KOPT-K1 (cell line): Measurements from ENCODE around the gene LPAR1.

ENCODE experiments used
- H3K27ac ChIP-seq: fragments of 200-600 bp; sonication (generic); 2 replicates; pipeline ENCODE4 v1.5.1; 2016; ENCODE audit warnings: antibody characterized with exemption, mild to moderate bottlenecking, low read depth, low read length; ENCODE audit not compliant: poor library complexity, severe bottlenecking
- H3K36me3 ChIP-seq: fragments of 200-600 bp; sonication (generic); 2 replicates; pipeline ENCODE4 v1.5.1; 2017; ENCODE audit warnings: antibody characterized with exemption, mild to moderate bottlenecking, low read length, moderate library complexity; ENCODE audit not compliant: insufficient read depth
- H3K9me3 ChIP-seq: fragments of 200-600 bp; sonication (generic); 2 replicates; pipeline ENCODE4 v1.5.1; 2017; ENCODE audit warnings: antibody characterized with exemption, low read length, mild to moderate bottlenecking; ENCODE audit not compliant: insufficient read depth, poor library complexity, severe bottlenecking

Gene LPAR1, protein sequence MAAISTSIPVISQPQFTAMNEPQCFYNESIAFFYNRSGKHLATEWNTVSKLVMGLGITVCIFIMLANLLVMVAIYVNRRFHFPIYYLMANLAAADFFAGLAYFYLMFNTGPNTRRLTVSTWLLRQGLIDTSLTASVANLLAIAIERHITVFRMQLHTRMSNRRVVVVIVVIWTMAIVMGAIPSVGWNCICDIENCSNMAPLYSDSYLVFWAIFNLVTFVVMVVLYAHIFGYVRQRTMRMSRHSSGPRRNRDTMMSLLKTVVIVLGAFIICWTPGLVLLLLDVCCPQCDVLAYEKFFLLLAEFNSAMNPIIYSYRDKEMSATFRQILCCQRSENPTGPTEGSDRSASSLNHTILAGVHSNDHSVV

DNA sequence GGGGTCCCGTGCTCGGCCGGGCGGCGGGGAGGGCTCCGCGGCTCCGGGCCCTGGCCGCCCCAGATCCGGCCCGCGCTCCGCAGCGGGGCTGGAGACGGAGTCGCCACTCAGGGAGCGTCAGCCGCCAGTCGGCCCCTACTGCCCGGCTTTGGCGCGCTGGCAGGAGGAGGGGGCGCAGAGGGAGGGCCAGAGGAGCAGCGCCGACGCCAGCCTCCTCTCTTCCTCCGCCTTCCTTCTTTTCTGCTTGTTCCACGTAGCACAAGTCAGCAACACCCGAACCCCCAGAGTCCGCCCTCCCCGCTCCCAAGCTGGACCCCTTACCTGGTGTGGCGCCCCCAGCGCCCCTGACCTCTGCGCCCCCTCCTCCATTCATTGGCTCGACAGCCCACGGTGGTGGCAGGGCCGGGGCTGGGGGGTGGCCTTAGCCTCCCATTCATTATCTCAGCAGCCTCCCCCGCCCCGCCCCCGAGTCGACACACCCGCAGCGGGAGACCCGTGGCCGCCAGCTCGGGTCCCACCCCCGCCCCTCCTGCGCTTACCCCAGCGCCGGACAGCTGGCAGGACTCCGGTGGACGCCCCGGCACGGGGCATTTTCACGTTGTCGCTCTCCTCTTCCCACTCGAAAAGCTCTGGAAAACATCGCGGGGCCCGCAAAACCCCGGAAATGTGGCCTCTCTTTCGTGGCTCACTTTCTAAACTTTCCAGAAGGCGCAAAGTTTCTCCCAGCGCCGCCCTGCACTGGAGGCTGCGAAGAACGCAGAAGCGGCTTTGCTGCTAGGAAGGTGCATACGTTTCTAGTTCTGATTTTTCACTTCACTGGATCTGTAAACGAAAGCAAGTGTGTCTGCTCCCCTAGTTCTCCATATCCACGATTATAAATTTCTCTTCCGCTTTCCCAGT is at the start of gene LPAR1:
Gene LPAR1, minus strand, starts transcription at position 140 of the 900 bp plus-strand sequence. CDS start 66,353 bp downstream, outside the sequence.
- Histone ChIP-seq H3K27ac (no peak within 1 kb of the TSS), H3K36me3 (no peaks in the 10 kb centered on the region), H3K9me3 (no peaks in the 10 kb centered on the region)

DNA sequence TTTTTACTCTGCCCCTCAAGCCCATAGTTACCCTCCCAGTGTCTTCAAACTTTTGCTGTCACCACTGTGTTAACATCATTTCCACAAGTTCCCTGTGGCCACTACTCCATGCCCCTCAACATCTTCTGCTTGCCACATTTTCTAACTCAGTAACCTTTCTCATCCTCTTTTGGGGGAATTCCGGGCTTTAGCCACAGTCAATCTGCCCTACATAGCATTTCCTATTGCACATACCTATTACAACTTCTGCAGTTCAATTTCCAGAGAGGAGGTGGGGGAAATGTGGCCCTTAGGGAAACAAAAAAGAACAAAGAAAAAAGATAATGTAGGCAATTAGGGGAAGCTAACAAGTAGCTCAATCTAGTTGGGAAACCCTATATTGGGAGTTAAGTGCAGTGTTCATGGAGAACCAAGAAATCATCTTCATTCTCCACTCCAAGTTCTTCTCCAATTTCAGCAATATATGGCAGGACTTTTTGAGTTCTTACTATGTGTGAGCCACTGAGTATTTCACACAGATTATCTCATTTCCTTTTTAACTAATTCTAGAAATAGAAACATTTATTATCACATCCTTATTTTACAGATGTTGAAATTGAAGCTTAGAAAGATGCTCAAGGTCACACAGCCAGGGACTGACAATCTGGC is 40.2 kb upstream of the LPAR1 start:
- H3K27ac ChIP-seq = no peak overlapping the region
- H3K36me3 ChIP-seq = no peaks in the 10 kb centered on the region
- H3K9me3 ChIP-seq = no peaks in the 10 kb centered on the region

DNA sequence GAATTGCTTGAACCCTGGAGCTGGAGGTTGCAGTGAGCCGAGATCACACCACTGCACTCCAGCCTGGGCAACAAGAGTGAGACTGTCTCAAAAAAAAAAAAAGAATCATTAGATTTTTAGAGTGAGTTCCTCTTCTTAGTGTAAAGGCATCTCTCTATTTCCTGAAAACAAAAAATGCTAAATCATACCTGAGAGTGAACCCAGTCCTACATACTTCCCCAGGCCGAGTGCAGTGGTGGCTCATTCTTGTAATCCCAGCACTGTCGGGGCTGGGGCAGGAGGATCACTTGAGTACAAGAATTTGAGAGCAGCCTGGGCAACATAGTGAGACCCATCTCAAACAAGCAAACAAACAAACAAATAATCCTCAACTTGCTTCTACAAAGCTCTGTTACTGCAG is 38.2 kb upstream of the LPAR1 start:
- H3K27ac ChIP-seq = no peak overlapping the region
- no peaks in the 10 kb centered on the region for H3K9me3 ChIP-seq
- no peaks in the 10 kb centered on the region for H3K36me3 ChIP-seq

DNA sequence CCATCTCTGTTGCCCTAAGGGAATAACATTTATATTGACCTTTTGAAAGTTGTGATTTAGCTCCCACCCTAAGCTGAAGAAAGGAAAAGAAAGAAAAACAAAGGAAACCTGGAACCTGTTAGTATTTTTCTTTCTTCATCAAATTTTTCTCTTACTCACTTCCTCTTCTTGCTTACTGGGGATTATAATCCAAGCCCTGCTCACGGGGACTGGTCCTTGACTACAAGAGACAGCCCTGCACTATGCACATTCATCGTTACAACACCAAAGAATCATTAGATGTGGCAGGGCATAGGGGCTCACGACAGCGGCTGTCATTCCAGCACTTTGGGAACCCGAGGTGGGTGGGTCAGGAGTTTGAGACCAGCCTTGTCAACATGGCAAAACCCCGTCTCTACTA is 37.8 kb upstream of the LPAR1 start:
- no peak overlapping the region for H3K27ac ChIP-seq
- H3K36me3 ChIP-seq = no peaks in the 10 kb centered on the region
- no peaks in the 10 kb centered on the region for H3K9me3 ChIP-seq

DNA sequence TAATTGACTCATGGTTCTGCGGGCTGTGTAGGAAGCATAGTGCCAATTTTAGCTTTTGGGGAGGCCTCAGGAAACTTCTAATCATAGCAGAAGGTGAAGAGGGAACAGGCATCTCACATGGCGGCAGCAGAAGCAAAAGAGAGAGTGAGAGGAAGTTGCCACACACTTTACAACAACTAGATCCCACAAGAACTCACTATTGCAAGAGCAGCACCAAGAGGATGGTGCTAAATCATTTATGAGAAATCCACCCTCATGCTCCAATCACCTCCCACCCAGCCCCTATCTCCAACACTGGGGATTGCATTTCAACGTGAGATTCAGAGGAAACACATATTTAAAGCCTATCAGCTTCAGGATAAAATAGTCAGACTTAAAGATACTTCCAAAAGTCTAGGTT is 36.1 kb upstream of the LPAR1 start:
- Histone ChIP-seq H3K9me3 (no peaks in the 10 kb centered on the region), H3K36me3 (no peaks in the 10 kb centered on the region), H3K27ac (no peak overlapping the region)

DNA sequence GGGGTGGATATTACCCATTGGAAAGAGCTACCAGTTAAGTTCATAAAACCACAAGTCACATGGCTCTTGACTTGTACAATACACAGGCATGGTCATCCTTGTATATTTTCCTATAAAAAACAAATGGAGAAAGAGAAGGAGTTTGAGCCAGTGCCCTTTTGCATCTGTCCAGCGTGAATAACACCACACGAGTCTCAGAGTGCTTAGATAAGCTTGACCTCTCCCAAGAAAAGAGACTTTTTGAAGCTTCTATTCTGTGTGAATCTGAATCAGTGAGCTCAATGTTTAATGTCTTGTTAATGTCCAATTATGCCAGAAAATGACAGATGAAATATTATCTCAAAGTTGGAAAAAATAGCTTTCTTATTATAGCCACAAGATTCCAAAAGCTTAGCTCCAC is 30.9 kb upstream of the LPAR1 start:
- H3K9me3 ChIP-seq = no peaks in the 10 kb centered on the region
- H3K27ac ChIP-seq = no peak overlapping the region
- H3K36me3 ChIP-seq = no peaks in the 10 kb centered on the region

DNA sequence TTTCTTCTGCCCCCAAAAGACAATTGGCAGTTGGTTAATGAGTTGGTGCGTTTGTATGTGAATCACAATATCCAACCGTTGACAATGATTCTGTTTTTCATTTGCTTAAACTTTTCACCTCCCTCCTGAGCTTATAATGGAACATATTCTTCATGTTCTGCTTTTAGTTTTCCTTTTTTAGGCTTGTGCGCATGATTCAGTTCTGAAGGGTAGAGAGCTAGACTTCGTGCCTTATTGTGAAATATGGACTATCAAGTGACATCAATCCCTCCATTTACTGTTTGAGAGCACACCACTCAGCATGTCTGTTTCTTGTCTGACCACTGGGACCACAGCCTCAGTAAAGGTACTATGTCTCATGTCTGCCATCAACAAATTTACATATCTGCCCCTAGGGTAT is 30.5 kb upstream of the LPAR1 start:
- no peak overlapping the region for H3K27ac ChIP-seq
- H3K9me3 ChIP-seq = no peaks in the 10 kb centered on the region
- no peaks in the 10 kb centered on the region for H3K36me3 ChIP-seq

DNA sequence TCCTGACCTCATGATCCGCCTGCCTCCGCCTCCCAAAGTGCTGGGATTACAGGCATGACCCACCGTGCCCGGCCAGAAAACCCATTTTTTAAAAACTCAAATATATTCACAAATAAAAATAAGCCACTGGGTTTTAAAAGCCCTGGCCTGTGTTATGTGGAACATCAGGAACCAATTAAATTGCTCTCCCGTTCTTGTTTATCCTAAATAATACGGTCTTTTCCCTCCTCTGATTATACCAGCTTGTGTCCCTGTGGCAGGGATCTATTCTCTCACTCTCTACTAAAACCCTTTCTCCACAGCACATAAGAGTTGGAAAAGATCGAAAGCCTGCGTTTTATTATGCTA is 30.1 kb upstream of the LPAR1 start:
- H3K36me3 ChIP-seq = no peaks in the 10 kb centered on the region
- H3K9me3 ChIP-seq = no peaks in the 10 kb centered on the region
- H3K27ac ChIP-seq = no peak overlapping the region

DNA sequence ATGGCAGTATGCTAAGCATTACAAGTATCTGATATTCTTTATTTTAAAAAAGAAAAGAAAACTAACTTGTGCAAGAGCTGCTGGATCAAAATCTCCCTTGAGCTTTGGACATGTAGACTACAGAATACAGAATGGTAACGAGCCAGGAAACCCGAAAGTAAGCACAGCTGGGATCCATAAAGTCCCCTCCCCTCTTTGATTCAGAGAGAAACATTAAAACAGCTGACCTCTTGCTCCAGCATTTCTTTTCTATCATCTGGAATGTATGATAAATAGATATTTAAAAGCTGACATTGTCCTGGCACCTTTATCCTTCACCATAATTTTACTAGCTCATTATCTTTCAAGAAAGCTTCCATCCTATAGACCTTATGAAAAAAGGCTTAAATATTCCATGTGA is 28.2 kb upstream of the LPAR1 start:
- H3K27ac ChIP-seq = no peak overlapping the region
- H3K36me3 ChIP-seq = no peaks in the 10 kb centered on the region
- no peaks in the 10 kb centered on the region for H3K9me3 ChIP-seq

DNA sequence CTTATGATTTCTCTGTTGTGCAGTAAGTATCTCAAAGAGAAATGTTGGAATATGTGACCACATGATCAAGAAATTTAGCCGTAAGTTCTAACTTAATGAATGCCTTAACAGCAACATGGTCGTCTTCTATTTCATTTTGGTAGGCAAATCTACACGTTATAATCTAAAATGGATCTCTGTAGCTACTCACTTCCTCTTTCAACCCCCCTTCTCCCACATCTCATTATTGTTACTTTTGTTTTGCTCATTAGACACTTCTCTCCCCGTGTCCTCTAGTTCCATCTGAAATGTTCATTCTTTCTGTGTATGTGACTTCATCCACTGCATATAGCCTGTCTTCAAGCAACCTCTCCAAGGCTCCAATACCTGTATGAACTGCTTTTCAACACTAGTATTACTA is 27.1 kb upstream of the LPAR1 start:
- H3K9me3 ChIP-seq = no peaks in the 10 kb centered on the region
- H3K27ac ChIP-seq = no peak overlapping the region
- no peaks in the 10 kb centered on the region for H3K36me3 ChIP-seq

DNA sequence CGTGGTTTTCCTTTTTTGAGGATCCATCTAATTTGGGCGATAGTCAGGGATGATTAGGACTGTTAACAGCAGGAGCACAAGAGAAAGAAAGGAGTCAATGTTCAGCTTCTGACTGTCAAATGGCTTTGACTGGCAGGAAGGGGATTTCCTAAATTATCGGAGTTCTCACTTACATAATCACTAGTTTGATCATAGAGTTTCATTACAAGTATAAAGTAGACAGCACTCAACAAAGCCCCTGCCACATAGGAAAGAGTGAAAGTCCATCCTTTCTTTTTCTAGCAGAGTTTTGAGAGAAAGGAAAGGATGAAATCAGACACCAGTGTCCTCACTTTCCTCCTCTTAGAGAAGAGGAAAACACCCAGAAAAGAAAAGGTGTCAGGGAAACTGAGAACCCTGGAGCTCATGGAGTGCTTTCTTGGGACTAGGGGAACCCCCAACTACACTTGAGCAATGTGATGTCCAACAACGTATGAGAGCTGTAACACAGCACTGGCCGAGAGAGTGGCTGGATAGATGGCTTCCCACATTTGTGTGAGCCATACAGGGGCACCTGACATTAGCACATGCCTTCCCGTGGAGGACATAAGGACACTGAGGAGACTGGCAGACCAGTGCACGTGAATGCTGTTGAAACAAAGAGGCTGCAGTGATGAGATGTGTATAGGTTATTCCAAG is 26.0 kb upstream of the LPAR1 start:
- H3K9me3 ChIP-seq = peaks cover 9% of the 10 kb centered on the region
- no peak overlapping the region for H3K27ac ChIP-seq
- H3K36me3 ChIP-seq = no peaks in the 10 kb centered on the region

DNA sequence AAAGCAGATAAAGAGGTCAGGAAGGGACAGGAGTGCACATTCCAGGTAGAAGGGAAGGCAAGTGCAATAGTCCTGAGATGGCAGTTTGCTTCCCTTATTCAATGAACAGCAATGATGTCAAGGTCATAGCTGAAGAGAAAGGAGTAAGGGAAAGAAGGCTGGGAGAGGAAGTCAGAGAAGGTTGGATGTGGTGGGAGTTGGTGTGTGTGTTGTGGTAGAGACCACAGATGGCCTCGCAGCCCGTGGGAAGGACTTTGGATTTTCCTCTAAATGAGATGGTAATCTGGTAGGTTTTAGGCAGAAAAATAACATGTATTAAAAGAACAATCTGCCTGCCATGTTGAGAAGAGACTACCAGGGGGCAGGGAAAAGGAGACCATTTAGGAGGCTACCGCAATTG is 25.1 kb upstream of the LPAR1 start:
- H3K27ac ChIP-seq = no peak overlapping the region
- H3K36me3 ChIP-seq = no peaks in the 10 kb centered on the region
- H3K9me3 ChIP-seq = peaks cover 9% of the 10 kb centered on the region

DNA sequence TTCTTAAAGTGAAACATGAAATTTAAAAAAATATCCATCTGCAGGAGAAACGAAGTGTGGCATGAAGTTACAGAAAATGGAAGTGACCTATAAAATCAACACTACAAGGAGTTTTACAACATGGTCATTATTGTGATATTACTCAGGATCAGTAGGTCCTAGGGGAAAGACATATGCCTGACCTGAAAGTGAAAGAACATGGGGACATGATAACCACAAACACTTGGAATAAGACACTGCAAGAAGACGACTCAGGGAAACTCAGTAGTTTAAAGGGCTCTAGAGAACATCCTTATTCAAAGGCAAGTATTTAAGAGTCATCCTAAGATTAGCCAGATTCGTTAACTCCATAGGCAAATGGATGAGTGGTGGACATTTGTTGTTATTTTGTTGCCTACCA is 19.9 kb upstream of the LPAR1 start:
- peaks cover 9% of the 10 kb centered on the region for H3K9me3 ChIP-seq
- no peak overlapping the region for H3K27ac ChIP-seq
- H3K36me3 ChIP-seq = no peaks in the 10 kb centered on the region

DNA sequence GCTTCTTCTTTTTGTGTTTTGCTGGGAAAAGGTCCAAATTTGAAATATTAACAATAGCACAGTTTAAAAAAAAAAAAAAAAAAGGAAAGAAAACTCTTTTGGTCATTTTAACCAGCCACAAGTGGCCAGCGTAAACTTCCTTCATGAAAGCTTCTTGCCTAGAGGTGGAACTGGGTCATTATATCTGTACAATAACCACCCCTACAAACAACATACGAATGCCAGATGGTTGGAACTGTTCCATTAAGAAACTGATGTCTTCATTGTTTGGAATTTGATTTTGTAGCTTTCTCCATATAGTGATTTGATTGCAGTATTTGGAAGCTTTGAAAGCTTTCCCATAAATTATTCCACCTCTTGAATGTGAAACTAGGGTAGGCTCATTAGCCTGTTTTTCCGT is 18.3 kb upstream of the LPAR1 start:
- Histone ChIP-seq H3K9me3 (peaks cover 9% of the 10 kb centered on the region), H3K27ac (no peak overlapping the region), H3K36me3 (no peaks in the 10 kb centered on the region)

DNA sequence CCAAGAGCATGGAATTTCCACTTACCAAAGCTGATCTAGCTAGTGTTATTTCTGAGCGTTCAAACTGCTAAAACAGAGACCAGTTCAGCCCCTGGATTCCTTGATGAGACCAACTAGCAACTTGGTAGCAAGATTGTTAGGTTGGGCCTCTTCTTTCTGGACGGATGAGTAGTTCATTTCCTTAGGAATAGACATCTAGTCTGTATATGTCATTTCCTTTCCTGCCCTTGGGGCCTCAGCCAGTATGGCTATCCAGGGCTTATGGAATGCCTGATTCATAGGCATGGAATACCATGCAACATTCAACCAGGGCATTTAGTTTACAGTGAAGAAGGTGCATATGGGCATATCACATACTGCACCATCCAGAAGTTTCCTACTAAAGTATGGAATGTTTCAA is 14.5 kb upstream of the LPAR1 start:
- no peak overlapping the region for H3K27ac ChIP-seq
- no peaks in the 10 kb centered on the region for H3K9me3 ChIP-seq
- no peaks in the 10 kb centered on the region for H3K36me3 ChIP-seq
